Testis (tissue), 2 donors: ENCODE results near the gene CCDC74A.
"Not testable (repeated sequence)": the region's sequence is repeated elsewhere in the genome, so short reads cannot be mapped to it uniquely, and the experiment has no call there.

ENCODE experiments used
- POLR2A ChIP-seq: fragments of 450-650 bp; IDR thresholded peaks from one replicate; pipeline ENCODE4 v1.6.1; 2017; ENCODE audit warnings: antibody characterized with exemption, mild to moderate bottlenecking, moderate library complexity
- TF ChIP-seq, protein P1 (sequence below), 3 experiments: fragments of 450-650 bp in 2 of 3; fragments of 200-600 bp in 1 of 3; sonication (generic) in 1 of 3; IDR thresholded peaks; one replicate each; pipeline ENCODE4 v1.5.1; 2016 to 2019; ENCODE audit warnings: antibody characterized with exemption in 3 of 3, mild to moderate bottlenecking in 2 of 3, moderate library complexity in 1 of 3

DNA sequence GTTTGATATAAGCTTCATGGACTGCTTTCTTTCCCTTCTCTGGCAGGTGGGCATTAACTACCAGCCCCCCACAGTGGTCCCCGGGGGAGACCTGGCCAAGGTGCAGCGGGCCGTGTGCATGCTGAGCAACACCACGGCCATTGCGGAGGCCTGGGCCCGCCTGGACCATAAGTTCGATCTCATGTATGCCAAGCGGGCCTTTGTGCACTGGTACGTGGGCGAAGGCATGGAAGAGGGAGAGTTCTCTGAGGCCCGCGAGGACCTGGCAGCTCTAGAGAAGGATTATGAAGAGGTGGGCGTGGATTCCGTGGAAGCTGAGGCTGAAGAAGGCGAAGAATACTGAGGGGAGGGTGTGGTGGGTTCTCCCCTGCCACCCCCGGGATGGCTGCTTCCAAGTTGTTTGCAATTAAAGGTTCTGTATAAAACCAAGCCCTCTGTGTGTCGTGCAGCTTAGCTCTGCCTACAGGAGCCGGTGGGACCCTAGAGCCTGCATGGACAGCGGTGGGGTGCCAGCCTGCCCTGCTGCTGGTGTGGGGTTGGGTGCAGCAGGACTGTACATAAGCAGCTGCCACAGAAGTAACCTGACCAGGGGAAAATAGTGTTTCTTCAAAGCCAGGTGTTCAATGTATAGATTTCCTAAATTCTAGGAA lies 45.1 kb upstream of the CCDC74A start:
- not testable (repeated sequence) for TF ChIP-seq POLR2A
- TF ChIP-seq, protein P1, sequence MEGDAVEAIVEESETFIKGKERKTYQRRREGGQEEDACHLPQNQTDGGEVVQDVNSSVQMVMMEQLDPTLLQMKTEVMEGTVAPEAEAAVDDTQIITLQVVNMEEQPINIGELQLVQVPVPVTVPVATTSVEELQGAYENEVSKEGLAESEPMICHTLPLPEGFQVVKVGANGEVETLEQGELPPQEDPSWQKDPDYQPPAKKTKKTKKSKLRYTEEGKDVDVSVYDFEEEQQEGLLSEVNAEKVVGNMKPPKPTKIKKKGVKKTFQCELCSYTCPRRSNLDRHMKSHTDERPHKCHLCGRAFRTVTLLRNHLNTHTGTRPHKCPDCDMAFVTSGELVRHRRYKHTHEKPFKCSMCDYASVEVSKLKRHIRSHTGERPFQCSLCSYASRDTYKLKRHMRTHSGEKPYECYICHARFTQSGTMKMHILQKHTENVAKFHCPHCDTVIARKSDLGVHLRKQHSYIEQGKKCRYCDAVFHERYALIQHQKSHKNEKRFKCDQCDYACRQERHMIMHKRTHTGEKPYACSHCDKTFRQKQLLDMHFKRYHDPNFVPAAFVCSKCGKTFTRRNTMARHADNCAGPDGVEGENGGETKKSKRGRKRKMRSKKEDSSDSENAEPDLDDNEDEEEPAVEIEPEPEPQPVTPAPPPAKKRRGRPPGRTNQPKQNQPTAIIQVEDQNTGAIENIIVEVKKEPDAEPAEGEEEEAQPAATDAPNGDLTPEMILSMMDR (IDR thresholded peaks at IDR 0.05), result not testable (repeated sequence)
